Calu3 (cell line): Measurements from ENCODE around the gene DYNLL1. TPM values are rescaled to one million over a fixed set of nuclear protein-coding genes. Genes with fewer than 3 reads are reported as not detected.

ENCODE experiments used
- BruUV-seq: library from RNA; stranded (reverse); fragments of 400-500 nt; replicated peaks from 2 replicates; lab custom pipeline; 2021; lab: Mats Ljungman, UMichigan
- CTCF ChIA-PET: fragments of 300-600 bp; sonication (Branson Sonifier 250); formaldehyde crosslinking; loops from one replicate; lab custom pipeline; 2022; ENCODE audit warnings: antibody characterized with exemption; lab: Charles Lee
- DNase-seq: peaks from one replicate; pipeline ENCODE4 v3.0.0; 2022
- H3K27ac Mint-ChIP-seq: one replicate; pipeline ENCODE4 v1.8.0; 2022; ENCODE audit warnings: mixed read lengths; ENCODE audit not compliant: unreplicated experiment
- H3K27me3 Mint-ChIP-seq: one replicate; pipeline ENCODE4 v1.8.0; 2022; ENCODE audit warnings: mixed read lengths; ENCODE audit not compliant: unreplicated experiment
- H3K36me3 Mint-ChIP-seq: one replicate; pipeline ENCODE4 v1.8.0; 2022; ENCODE audit warnings: mild to moderate bottlenecking, moderate library complexity, mixed read lengths; ENCODE audit not compliant: insufficient read depth, unreplicated experiment
- H3K4me1 Mint-ChIP-seq: one replicate; pipeline ENCODE4 v1.8.0; 2022; ENCODE audit warnings: mild to moderate bottlenecking, low read depth, mixed read lengths; ENCODE audit not compliant: unreplicated experiment
- H3K4me3 Mint-ChIP-seq: one replicate; pipeline ENCODE4 v1.8.0; 2022; ENCODE audit warnings: mild to moderate bottlenecking, low read depth, moderate library complexity, mixed read lengths; ENCODE audit not compliant: unreplicated experiment
- H3K9me3 Mint-ChIP-seq: one replicate; pipeline ENCODE4 v1.8.0; 2022; ENCODE audit warnings: low read depth, mixed read lengths; ENCODE audit not compliant: unreplicated experiment
- intact Hi-C: fragments of 100-400 bp; cut with micrococcal nuclease; formaldehyde crosslinking; loops from one replicate; pipeline ENCODE4 v1.10.0; 2022; ENCODE audit not compliant: unreplicated experiment
- total RNA-seq: library from RNA; stranded (reverse); gene quantifications from 2 replicates; pipeline ENCODE4 v1.2.3, GENCODE V29; 2022
- TF ChIP-seq, protein P1 (sequence below): fragments of 200-600 bp; IDR thresholded peaks from one replicate; pipeline ENCODE4 v1.8.0; 2022; ENCODE audit warnings: antibody characterized with exemption; ENCODE audit not compliant: unreplicated experiment

DYNLL1 gene
- total RNA-seq, 1 experiment from 2014 or later, result 419 TPM

DNA sequence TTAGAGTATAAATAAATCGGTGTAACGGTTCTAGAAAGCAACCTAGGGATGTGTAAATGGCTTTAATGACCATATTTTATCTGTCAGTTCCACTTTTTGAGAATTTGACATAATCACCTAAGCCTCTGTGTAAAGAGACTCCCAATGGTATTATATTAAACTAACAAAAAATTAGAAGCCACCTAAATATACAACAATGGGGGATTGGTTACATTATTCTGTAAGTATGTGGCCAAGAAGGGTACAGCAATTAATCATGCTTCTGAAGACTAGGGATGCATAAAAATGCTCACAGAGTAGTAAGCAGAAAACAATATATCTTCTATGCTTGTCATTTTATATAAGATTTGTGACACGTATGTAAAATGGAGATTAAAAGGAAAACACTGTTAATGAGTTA is 48.8 kb downstream of the DYNLL1 start:
- no peak for DNase-seq
- no peaks in the 10 kb centered on the region for H3K36me3 Mint-ChIP-seq
- no peaks in the 10 kb centered on the region for H3K27me3 Mint-ChIP-seq
- no peak overlapping the region for H3K4me3 Mint-ChIP-seq
- BruUV-seq, result no TSS peak
- TF ChIP-seq, protein P1, sequence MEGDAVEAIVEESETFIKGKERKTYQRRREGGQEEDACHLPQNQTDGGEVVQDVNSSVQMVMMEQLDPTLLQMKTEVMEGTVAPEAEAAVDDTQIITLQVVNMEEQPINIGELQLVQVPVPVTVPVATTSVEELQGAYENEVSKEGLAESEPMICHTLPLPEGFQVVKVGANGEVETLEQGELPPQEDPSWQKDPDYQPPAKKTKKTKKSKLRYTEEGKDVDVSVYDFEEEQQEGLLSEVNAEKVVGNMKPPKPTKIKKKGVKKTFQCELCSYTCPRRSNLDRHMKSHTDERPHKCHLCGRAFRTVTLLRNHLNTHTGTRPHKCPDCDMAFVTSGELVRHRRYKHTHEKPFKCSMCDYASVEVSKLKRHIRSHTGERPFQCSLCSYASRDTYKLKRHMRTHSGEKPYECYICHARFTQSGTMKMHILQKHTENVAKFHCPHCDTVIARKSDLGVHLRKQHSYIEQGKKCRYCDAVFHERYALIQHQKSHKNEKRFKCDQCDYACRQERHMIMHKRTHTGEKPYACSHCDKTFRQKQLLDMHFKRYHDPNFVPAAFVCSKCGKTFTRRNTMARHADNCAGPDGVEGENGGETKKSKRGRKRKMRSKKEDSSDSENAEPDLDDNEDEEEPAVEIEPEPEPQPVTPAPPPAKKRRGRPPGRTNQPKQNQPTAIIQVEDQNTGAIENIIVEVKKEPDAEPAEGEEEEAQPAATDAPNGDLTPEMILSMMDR, result no peak
- H3K27ac Mint-ChIP-seq, result no peak overlapping the region
- no peaks in the 10 kb centered on the region for H3K4me1 Mint-ChIP-seq
- no peaks in the 10 kb centered on the region for H3K9me3 Mint-ChIP-seq
- CTCF ChIA-PET, result no interaction called here
- intact Hi-C loops, result no loop called here

DNA sequence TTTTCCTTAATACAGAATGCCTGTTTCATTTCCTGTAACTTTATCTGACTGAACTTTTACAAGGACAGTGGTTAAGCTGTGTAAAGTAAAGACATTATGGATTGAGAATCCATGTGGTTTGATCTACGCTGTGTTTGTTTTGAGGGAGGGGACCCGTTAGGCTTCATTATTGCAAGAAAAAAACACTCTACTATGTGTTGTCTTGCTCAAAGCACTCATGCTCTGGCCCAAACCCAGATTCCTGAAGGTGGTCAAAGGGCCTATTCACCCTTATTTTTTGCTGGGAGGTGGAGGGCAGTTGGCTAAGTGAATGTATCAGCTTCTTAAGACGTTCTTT is 50.1 kb downstream of the DYNLL1 start:
- Mint-ChIP-seq H3K36me3 (no peaks in the 10 kb centered on the region), H3K27me3 (no peaks in the 10 kb centered on the region), H3K9me3 (no peaks in the 10 kb centered on the region), H3K27ac (no peak overlapping the region), H3K4me1 (no peaks in the 10 kb centered on the region), H3K4me3 (no peak overlapping the region)
- CTCF ChIA-PET, result no interaction called here
- TF ChIP-seq, protein P1, result no peak
- no peak for DNase-seq
- no TSS peak for BruUV-seq
- intact Hi-C loops, result no loop called here

Other genes starting within 250 kb of the DYNLL1 start
- 156 and 172 TPM in 2 replicates for gene PXN, start 230.4 kb upstream of the DYNLL1 start, total RNA-seq
- gene RNU4-2, start 204.2 kb upstream of the DYNLL1 start, total RNA-seq, result 5,016 and 6,756 TPM in 2 replicates
- gene RNU4-1, start 202.9 kb upstream of the DYNLL1 start, total RNA-seq, result 2,759 and 3,670 TPM in 2 replicates
- gene SIRT4, start 193.8 kb upstream of the DYNLL1 start, total RNA-seq, result 1.1 and 1.6 TPM in 2 replicates
- gene PLA2G1B, start 168.3 kb upstream of the DYNLL1 start, total RNA-seq, result not detected in 2 replicates
- 0.56 and 1.4 TPM in 2 replicates for gene MSI1, start 126.9 kb upstream of the DYNLL1 start, total RNA-seq
- gene COX6A1, start 58.0 kb upstream of the DYNLL1 start, total RNA-seq, result 482 and 487 TPM in 2 replicates
- gene TRIAP1, start 49.7 kb upstream of the DYNLL1 start, total RNA-seq, result 29.4 and 34.4 TPM in 2 replicates
- gene GATC, start 49.7 kb upstream of the DYNLL1 start, total RNA-seq, result 29.7 and 43.7 TPM in 2 replicates
- gene SRSF9, start 26.4 kb upstream of the DYNLL1 start, total RNA-seq, result 284 and 292 TPM in 2 replicates
- 33.8 and 36.8 TPM in 2 replicates for gene COQ5, start 33.0 kb downstream of the DYNLL1 start, total RNA-seq
- 172 and 206 TPM in 2 replicates for gene RNF10, start 38.2 kb downstream of the DYNLL1 start, total RNA-seq
- gene POP5, start 85.3 kb downstream of the DYNLL1 start, total RNA-seq, result 81.0 and 84.4 TPM in 2 replicates
- gene CABP1, start 144.5 kb downstream of the DYNLL1 start, total RNA-seq, result 0.14 and 0.98 TPM in 2 replicates
- gene MLEC, start 191.0 kb downstream of the DYNLL1 start, total RNA-seq, result 268 and 290 TPM in 2 replicates
- 31.6 and 33.5 TPM in 2 replicates for gene UNC119B, start 214.3 kb downstream of the DYNLL1 start, total RNA-seq
- gene ACADS, start 229.7 kb downstream of the DYNLL1 start, total RNA-seq, result 16.1 and 21.2 TPM in 2 replicates